ENCODE results near the gene C10orf120. TPM values are rescaled to one million over a fixed set of nuclear protein-coding genes. Genes with fewer than 3 reads are reported as not detected.

Gene C10orf120
- total and polyA plus RNA-seq, 2 donors (not counting 3 experiments of a cell fraction or from before 2014, with no cell fraction given) = not detected

DNA sequence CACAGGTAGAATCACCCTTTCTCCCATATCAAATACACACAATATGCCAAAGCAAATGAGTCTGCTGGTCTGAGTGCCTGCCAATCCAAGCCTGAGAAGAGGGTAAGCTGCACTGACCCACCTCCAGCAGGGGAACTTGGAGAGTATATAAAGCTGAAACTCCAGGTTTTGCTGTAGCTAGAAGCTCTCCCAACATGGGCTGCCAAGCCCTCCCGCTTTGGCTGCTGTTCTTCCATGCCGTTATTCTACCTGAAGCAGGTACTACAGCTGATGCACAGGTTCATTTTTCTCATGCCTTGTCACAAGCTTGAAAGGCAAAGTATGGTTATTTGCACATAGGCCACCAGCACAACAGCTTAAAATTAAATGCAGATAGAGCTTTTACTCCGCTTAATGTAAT, 21.5 kb upstream of the C10orf120 start:
- intact Hi-C loops (cut with micrococcal nuclease) (no loop called here), dilution Hi-C loops (cut with MboI; ENCODE audit: extremely low pct_ligation_motif_present, low sequenced_read_pairs) (no loop called here)
- no peak overlapping the region for H3K27ac ChIP-seq (ENCODE audit: insufficient read depth, low read depth, low read length)
- H3K4me2 ChIP-seq (ENCODE audit: insufficient read depth, low read length) = no peak overlapping the region
- H3K79me2 ChIP-seq (ENCODE audit: control insufficient read depth, insufficient read depth, low read length) = no peaks in the 10 kb centered on the region
- H3K9me3 ChIP-seq (replicated peaks; ENCODE audit: control insufficient read depth, insufficient read depth, low read length) = no peaks in the 10 kb centered on the region
- CTCF ChIA-PET = no interaction called here
- no peak overlapping the region for H2AFZ ChIP-seq (ENCODE audit: low read depth, low read length)
- H3K36me3 ChIP-seq (ENCODE audit: control insufficient read depth in 2 of 2, extremely low read depth in 1 of 2, insufficient read depth in 2 of 2, low read length in 2 of 2) = no peaks in the 10 kb centered on the region
- no peak overlapping the region for H3K9ac ChIP-seq (replicated peaks; ENCODE audit: extremely low read depth, insufficient read depth, low read length)
- BruUV-seq (replicated peaks) = no TSS peak
- H3K9me1 ChIP-seq (replicated peaks; ENCODE audit: control insufficient read depth, extremely low read depth, insufficient read depth, low read length) = no peaks in the 10 kb centered on the region
- FAIRE-seq (no peak), DNase-seq (ENCODE audit: low read depth, low spot score) (no peak)
- no peaks in the 10 kb centered on the region for H4K20me1 ChIP-seq (replicated peaks; ENCODE audit: control insufficient read depth, extremely low read depth, insufficient read depth, low read length)
- POLR2A ChIA-PET = no interaction called here
- H3K4me1 ChIP-seq (ENCODE audit: control insufficient read depth, extremely low read depth, insufficient read depth, low read length) = no peaks in the 10 kb centered on the region
- no peak for TF ChIP-seq EZH2 (IDR thresholded peaks at IDR 0.05; ENCODE audit: borderline replicate concordance, low read depth, low read length, severe bottlenecking)
- TF ChIP-seq GATA2 (IDR thresholded peaks at IDR 0.05; ENCODE audit: insufficient read depth, insufficient read length, low read depth, low read length) = no peak
- no peak for TF ChIP-seq POLR2A (IDR thresholded peaks at IDR 0.05; ENCODE audit: low read depth, low read length)
- no peak for TF ChIP-seq POLR2AphosphoS5 (IDR thresholded peaks at IDR 0.05; ENCODE audit: insufficient read depth, low read depth, low read length)
- TF ChIP-seq CTCF (IDR thresholded peaks at IDR 0.05; ENCODE audit: extremely low read depth in 1 of 2, insufficient read depth in 1 of 2, low read depth in 1 of 2, low read length in 2 of 2) = no peak
- TF ChIP-seq MYC (IDR thresholded peaks at IDR 0.05; ENCODE audit: low read depth, low read length) = no peak
- TF ChIP-seq MAX (IDR thresholded peaks at IDR 0.05; ENCODE audit: insufficient read depth, insufficient read length) = no peak
- no peak for TF ChIP-seq JUN (IDR thresholded peaks at IDR 0.05; ENCODE audit: borderline replicate concordance, insufficient read depth, insufficient read length, low read depth)
- no peak for TF ChIP-seq FOS (IDR thresholded peaks at IDR 0.05; ENCODE audit: borderline replicate concordance, insufficient read depth, low read length)
- no peak overlapping the region for H3K4me3 ChIP-seq (replicated peaks in 1 of 3; ENCODE audit: insufficient read depth in 1 of 3, low read depth in 1 of 3, low read length in 3 of 3)
- H3K27me3 ChIP-seq (ENCODE audit: control insufficient read depth in 2 of 2, insufficient read depth in 2 of 2, low read length in 2 of 2) = peaks cover 0 to 2% of the 10 kb centered on the region in 2 experiments
